ENCODE results near the gene FPR2.

Gene FPR2

GRCh38 chr19:51783372-51783771 lies 22.4 kb downstream of the FPR2 start:
- peak; percentile 54 for DNase-seq (ENCODE audit: low read depth)

- DNase-seq (ENCODE audit: low read depth): peak; percentile 60
Observed at GRCh38 chr19:51784109-51784785, 23.3 kb downstream of the FPR2 start.

- peak; percentile 99 for DNase-seq (ENCODE audit: low read depth)
Observed at GRCh38 chr19:51784922-51785690, 24.1 kb downstream of the FPR2 start.

GRCh38 chr19:51786646-51787494 lies 25.9 kb downstream of the FPR2 start:
- no peak for DNase-seq (ENCODE audit: low read depth)

- DNase-seq (ENCODE audit: low read depth): no peak
Observed at GRCh38 chr19:51788029-51788428, 27.0 kb downstream of the FPR2 start.

GRCh38 chr19:51789061-51789795 lies 28.2 kb downstream of the FPR2 start:
- DNase-seq (ENCODE audit: low read depth): peak; percentile 54

- DNase-seq (ENCODE audit: low read depth): no peak
Observed at GRCh38 chr19:51792932-51793331, 32.0 kb downstream of the FPR2 start.

GRCh38 chr19:51793994-51794393 lies 33.0 kb downstream of the FPR2 start:
- DNase-seq (ENCODE audit: low read depth): no peak

GRCh38 chr19:51794885-51795490 lies 34.0 kb downstream of the FPR2 start, which contains the start of gene FPR3:
Gene FPR3, plus strand, starts transcription at chr19:51795157. Its CDS starts 28,592 bp downstream, at chr19:51823749.
- no peak for DNase-seq (ENCODE audit: low read depth)

GRCh38 chr19:51796195-51796679 lies 35.3 kb downstream of the FPR2 start:
- DNase-seq (ENCODE audit: low read depth): no peak

- DNase-seq (ENCODE audit: low read depth): no peak
Observed at GRCh38 chr19:51797480-51797879, 36.5 kb downstream of the FPR2 start.

GRCh38 chr19:51798062-51798461 lies 37.1 kb downstream of the FPR2 start:
- DNase-seq (ENCODE audit: low read depth): no peak

- peak; percentile 99 for DNase-seq (ENCODE audit: low read depth)
Observed at GRCh38 chr19:51799034-51799773, 38.2 kb downstream of the FPR2 start.

- DNase-seq (ENCODE audit: low read depth): no peak
Observed at GRCh38 chr19:51799774-51800472, 38.9 kb downstream of the FPR2 start.

GRCh38 chr19:51800473-51801244 lies 39.7 kb downstream of the FPR2 start:
- DNase-seq (ENCODE audit: low read depth): peak; percentile 99

GRCh38 chr19:51802775-51803174 lies 41.8 kb downstream of the FPR2 start:
- DNase-seq (ENCODE audit: low read depth): no peak

GRCh38 chr19:51803519-51803918 lies 42.5 kb downstream of the FPR2 start:
- DNase-seq (ENCODE audit: low read depth): no peak

- no peak for DNase-seq (ENCODE audit: low read depth)
Observed at GRCh38 chr19:51803967-51804366, 43.0 kb downstream of the FPR2 start.

- peak; percentile 74 for DNase-seq (ENCODE audit: low read depth)
Observed at GRCh38 chr19:51804789-51805188, 43.8 kb downstream of the FPR2 start.
